GM13977 (cell line): ENCODE results near the gene PTPRM.

Experiments used
- DNase-seq: peaks from one replicate; pipeline ENCODE4 v3.0.0; 2012; ENCODE audit warnings: low spot score
- in situ Hi-C: fragments of 300-500 bp; cut with MboI; formaldehyde crosslinking; loops from one replicate; pipeline ENCODE4 v1.12.0; 2022; ENCODE audit warnings: low sequenced_read_pairs, low pct_unique_long_range_greater_than_20kb, mixed read lengths, inconsistent platforms; ENCODE audit not compliant: unreplicated experiment
- TF ChIP-seq, protein P1 (sequence below): IDR thresholded peaks from 2 replicates; pipeline ENCODE4 v1.5.1; 2012; ENCODE audit warnings: mild to moderate bottlenecking, control low read depth; ENCODE audit not compliant: insufficient read depth; ENCODE audit errors: extremely low read depth, missing control alignments

Gene PTPRM

DNA sequence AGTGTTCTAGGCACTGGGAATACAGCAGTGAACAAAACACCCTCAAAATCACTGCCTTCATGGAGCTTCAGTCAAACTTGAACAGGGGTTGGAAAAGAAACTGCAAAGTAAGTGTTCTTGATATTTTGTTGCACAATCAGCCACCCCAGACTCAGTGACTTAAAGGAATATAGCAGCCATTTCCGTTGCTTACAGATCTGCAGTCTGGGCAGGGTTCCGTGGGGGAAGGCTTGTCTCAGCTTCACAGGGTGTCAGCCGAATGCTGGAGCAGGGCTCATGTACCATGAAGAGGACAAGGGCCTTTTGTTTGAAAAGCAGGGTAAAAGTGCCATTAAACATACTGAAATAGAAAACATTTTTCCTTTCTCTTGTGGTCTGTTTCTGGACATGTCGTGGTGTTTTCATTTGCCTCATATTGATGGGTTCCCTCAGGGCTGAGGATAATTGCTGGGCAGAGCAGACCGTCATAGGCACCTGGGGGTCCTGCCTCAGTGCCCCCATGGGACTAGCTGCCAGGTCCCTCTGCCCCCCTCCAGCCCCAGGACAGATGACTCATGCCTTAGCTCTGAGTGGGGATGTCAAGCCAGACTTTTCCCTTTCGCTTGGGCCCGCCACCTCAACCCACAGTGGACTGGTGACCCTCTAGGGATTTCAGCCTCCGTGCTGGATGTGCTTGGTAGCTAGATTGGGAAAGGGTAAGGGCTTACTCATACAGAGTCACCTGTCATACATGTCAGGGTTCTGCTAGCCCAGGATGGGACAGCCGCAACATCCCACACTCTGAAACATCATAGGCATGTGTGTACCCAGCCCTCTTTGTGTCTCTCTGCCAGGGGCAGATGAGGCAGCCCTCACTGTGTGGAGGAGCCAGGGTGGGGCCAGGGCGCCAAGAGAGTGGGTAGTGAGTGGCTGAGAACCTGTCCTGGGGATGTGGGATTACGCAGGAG lies 96.5 kb downstream of the PTPRM start:
- TF ChIP-seq, protein P1, sequence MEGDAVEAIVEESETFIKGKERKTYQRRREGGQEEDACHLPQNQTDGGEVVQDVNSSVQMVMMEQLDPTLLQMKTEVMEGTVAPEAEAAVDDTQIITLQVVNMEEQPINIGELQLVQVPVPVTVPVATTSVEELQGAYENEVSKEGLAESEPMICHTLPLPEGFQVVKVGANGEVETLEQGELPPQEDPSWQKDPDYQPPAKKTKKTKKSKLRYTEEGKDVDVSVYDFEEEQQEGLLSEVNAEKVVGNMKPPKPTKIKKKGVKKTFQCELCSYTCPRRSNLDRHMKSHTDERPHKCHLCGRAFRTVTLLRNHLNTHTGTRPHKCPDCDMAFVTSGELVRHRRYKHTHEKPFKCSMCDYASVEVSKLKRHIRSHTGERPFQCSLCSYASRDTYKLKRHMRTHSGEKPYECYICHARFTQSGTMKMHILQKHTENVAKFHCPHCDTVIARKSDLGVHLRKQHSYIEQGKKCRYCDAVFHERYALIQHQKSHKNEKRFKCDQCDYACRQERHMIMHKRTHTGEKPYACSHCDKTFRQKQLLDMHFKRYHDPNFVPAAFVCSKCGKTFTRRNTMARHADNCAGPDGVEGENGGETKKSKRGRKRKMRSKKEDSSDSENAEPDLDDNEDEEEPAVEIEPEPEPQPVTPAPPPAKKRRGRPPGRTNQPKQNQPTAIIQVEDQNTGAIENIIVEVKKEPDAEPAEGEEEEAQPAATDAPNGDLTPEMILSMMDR: no peak
- DNase-seq: no peak
- in situ Hi-C loops: no loop called here

DNA sequence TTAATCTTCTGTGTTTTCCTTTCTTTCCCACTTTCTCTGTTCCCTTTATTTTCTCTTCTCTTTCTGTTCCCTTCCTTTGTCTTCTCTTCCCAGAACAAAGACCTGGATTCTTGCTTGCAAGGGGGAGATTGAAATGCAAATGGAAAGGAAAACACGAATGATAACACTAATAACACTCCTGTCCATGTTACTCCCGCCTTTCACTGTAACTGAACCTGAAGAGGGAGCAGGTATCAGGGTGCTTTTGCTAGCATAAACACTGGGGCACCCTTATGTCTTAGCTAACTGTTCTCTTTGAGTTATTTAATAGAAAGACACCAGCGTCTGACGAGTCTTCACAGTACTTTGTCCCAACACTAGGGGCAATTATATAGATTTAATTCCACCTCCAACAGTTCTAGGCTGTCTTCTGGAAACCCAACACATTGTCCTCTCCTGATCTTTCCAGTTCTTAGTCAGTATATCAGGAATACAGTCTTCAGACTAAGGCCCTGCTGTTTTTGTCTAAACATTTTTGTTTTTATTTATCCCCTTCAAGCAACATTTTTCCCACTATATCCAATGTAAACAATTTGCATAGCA lies 99.2 kb downstream of the PTPRM start:
- no peak for DNase-seq
- TF ChIP-seq, protein P1: no peak
- in situ Hi-C loops: no loop called here

DNA sequence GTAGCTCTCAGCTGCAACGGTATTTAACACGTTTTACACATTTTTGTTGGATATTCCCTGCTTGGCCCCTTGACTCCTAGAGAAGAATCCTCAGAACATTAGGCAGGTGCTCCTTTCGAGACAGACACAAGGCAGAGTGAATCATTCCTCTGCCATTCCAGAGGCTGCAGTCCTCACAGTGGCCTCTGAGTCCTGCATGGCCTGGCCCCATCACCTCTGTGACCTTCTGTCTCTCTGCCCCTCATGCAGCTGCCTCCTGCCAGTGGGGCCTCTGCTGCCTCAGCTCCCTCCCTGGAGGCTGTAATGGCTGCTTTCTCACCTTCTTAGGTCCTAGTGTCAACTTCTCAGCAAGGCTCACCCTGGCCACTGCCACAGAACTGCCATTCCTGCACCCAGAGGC lies 101.3 kb downstream of the PTPRM start:
- DNase-seq: no peak
- in situ Hi-C loops: no loop called here
- TF ChIP-seq, protein P1: no peak

DNA sequence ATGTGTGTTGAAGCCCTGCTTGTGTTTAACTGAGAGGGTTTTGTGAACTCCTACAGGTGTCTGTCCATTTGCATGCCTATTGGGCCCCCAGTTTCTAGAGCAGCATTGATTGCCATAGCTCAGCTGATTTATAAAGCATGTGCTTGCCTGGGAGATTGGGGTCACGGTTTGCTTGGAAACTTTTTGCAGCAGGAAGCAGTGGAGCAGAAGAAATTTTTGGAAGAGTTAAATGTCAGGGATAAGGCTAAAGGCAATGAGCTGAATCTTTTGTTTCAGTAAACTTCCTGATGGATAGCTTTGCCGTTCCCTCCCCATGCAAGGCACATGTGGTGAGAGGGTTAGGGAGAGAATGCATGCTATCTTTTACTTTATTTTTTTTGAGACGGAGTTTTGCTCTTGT lies 102.2 kb downstream of the PTPRM start:
- DNase-seq: no peak
- in situ Hi-C loops: no loop called here
- TF ChIP-seq, protein P1: no peak

DNA sequence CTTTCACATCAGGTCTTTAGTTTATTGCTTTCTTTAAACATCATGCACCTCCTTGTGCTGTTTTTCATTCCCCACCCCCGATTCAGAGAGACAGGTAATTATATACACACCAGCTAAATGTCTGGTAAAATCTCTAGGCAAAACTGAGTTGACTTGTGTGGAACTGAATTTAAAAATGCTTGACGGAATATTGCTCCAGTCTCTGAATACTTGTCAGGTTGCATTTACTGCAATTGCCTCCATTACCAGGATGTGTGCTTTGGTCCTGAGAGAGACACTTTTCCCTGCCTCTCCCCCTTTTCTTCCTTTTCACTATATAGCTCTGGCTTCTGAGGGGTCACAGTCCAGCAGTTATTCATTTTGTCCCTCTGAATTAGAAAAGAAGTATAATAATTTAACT lies 104.0 kb downstream of the PTPRM start:
- TF ChIP-seq, protein P1: no peak
- no peak for DNase-seq
- in situ Hi-C loops: no loop called here

DNA sequence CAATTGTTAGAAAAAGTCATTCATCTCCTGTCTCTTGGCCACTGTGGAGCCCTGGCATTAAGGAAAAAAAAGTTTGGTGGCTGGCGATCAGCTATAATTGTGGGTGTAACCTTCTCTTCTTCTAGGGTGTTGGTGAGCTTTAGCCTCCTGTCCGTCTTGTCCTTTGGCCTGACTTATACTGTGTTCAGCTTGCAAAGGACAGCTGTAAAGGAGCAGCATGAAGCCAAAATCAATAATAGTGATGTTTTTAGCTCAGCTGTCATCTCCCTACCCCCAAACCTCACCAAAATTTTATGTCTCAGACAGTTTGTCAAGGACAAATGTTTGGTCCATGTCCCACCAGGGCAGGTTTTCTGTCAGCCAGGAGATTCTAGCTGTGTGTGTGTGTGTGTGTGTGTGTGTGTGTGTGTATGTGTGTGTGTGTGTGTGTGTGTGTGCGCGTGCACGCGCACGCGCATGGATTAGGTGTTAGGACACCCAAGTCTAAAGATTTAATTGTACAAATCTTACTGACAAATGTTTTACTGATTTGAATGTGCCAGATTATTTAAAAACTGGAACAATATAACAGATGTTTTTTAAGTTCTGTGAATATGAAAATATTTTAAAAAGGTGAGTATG lies 109.2 kb downstream of the PTPRM start:
- in situ Hi-C loops: no loop called here
- TF ChIP-seq, protein P1: no peak
- DNase-seq: no peak
